ENCODE measurements around the gene WNT6.

DNA sequence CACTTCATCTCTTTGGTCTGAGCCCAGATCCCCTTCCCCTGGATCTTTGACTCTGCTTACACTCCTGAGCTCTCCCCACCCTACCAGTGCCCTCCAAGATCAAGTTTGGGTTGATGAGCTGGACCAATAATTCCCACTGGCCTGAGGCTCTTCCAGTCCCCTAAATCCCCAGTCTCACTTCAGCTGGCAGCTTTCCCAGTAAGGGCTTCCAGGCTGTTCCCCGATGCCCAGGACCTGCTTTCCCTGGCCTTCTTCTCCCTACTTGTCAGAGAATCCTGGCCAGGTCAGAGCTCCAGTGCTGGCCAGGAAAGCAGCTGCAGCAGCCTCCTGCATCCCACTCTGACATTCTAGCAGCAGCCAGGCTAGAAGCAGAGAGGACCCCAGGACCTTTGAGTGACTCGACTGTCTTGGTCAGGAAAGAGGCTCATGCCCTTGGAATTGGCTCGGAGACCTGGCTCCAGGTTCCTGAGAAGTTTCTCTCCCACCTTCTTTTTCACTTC is 3.5 kb downstream of the WNT6 start:
- TF ChIP-seq, protein P1, sequence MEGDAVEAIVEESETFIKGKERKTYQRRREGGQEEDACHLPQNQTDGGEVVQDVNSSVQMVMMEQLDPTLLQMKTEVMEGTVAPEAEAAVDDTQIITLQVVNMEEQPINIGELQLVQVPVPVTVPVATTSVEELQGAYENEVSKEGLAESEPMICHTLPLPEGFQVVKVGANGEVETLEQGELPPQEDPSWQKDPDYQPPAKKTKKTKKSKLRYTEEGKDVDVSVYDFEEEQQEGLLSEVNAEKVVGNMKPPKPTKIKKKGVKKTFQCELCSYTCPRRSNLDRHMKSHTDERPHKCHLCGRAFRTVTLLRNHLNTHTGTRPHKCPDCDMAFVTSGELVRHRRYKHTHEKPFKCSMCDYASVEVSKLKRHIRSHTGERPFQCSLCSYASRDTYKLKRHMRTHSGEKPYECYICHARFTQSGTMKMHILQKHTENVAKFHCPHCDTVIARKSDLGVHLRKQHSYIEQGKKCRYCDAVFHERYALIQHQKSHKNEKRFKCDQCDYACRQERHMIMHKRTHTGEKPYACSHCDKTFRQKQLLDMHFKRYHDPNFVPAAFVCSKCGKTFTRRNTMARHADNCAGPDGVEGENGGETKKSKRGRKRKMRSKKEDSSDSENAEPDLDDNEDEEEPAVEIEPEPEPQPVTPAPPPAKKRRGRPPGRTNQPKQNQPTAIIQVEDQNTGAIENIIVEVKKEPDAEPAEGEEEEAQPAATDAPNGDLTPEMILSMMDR (IDR thresholded peaks at IDR 0.05; ENCODE audit: insufficient read depth, low read length, poor library complexity, severe bottlenecking), result no peak
- TF ChIP-seq EZH2phosphoT487 (conservative IDR thresholded peaks at IDR 0.05; ENCODE audit: low read length), result no peak
